Large intestine (tissue), 3 donors: ENCODE measurements around the gene PDE1A. TPM values are rescaled to one million over a fixed set of nuclear protein-coding genes. Genes with fewer than 3 reads are reported as not detected.

Source experiments
- DNase-seq, 2 donors: peaks; one replicate each; pipeline versions ENCODE4 v3.0.0 to v3.0.0-alpha.2; 2013
- H3K27ac ChIP-seq: one replicate; pipeline ENCODE4 v1.5.1; 2013; ENCODE audit warnings: low read length
- H3K27me3 ChIP-seq: 2 replicates; pipeline ENCODE4 v1.6.1; 2013; ENCODE audit warnings: low read length; ENCODE audit not compliant: control insufficient read depth, insufficient read depth
- H3K36me3 ChIP-seq: 2 replicates; pipeline ENCODE4 v1.6.1; 2013; ENCODE audit warnings: low read length; ENCODE audit not compliant: control insufficient read depth, insufficient read depth
- H3K4me1 ChIP-seq: one replicate; pipeline ENCODE4 v1.6.1; 2013; ENCODE audit warnings: low read length; ENCODE audit not compliant: control insufficient read depth, insufficient read depth
- H3K4me3 ChIP-seq: one replicate; pipeline ENCODE4 v1.5.1; 2013; ENCODE audit warnings: low read length
- H3K9me3 ChIP-seq: one replicate; pipeline ENCODE4 v1.6.1; 2013; ENCODE audit warnings: mild to moderate bottlenecking, low read depth, low read length, moderate library complexity; ENCODE audit not compliant: control insufficient read depth
- WGBS: methylation state at CpG from one replicate; pipeline ENCODE4 v1.1.5; 2013; ENCODE audit warnings: low lambda C conversion rate; ENCODE audit not compliant: insufficient coverage; 5-methylcytosine and 5-hydroxymethylcytosine counted together
- polyA plus RNA-seq: library from polyadenylated mRNA; unstranded; fragments of 120-200 nt; gene quantifications from one replicate; pipeline ENCODE4 v1.2.1, GENCODE V29; 2013

The PDE1A gene
- polyA plus RNA-seq, 1 donor: 16.1 TPM

GRCh38 chr2:182248898-182249297, 177.9 kb downstream of the PDE1A start:
- Histone ChIP-seq H3K4me1 (no peaks in the 10 kb centered on the region), H3K4me3 (no peak overlapping the region), H3K36me3 (no peaks in the 10 kb centered on the region), H3K27ac (no peak overlapping the region), H3K9me3 (no peaks in the 10 kb centered on the region), H3K27me3 (no peaks in the 10 kb centered on the region)
- 100% methylated on average over 1 of the region's 2 CpGs for WGBS
- no peak for DNase-seq

- no peak for DNase-seq
- no peaks in the 10 kb centered on the region for H3K4me1 ChIP-seq
- no peak overlapping the region for H3K4me3 ChIP-seq
- whole genome bisulfite sequencing: 100% methylated on average over 1 of the region's 6 CpGs
- H3K27me3 ChIP-seq: no peaks in the 10 kb centered on the region
- H3K36me3 ChIP-seq: no peaks in the 10 kb centered on the region
- no peak overlapping the region for H3K27ac ChIP-seq
- no peaks in the 10 kb centered on the region for H3K9me3 ChIP-seq
These were observed 178.5 kb downstream of the PDE1A start for GRCh38 chr2:182248362-182248761.

- Histone ChIP-seq H3K27ac (no peak overlapping the region), H3K36me3 (no peaks in the 10 kb centered on the region), H3K27me3 (no peaks in the 10 kb centered on the region), H3K4me3 (no peak overlapping the region), H3K4me1 (no peaks in the 10 kb centered on the region), H3K9me3 (no peaks in the 10 kb centered on the region)
- no peak for DNase-seq
- 100% methylated on average over 1 of the region's 1 CpG for WGBS
These were observed 179.0 kb downstream of the PDE1A start for GRCh38 chr2:182247831-182248230.

GRCh38 chr2:182245963-182246362, 180.9 kb downstream of the PDE1A start:
- no peaks in the 10 kb centered on the region for H3K4me1 ChIP-seq
- H3K4me3 ChIP-seq: no peak overlapping the region
- no peak overlapping the region for H3K27ac ChIP-seq
- no peak for DNase-seq
- H3K9me3 ChIP-seq: no peaks in the 10 kb centered on the region
- no peaks in the 10 kb centered on the region for H3K27me3 ChIP-seq
- no peaks in the 10 kb centered on the region for H3K36me3 ChIP-seq

GRCh38 chr2:182242609-182243008, 184.2 kb downstream of the PDE1A start:
- 100% methylated on average over 1 of the region's 5 CpGs for WGBS
- Histone ChIP-seq H3K9me3 (no peaks in the 10 kb centered on the region), H3K27ac (no peak overlapping the region), H3K4me3 (no peak overlapping the region), H3K36me3 (no peaks in the 10 kb centered on the region), H3K27me3 (no peaks in the 10 kb centered on the region), H3K4me1 (no peaks in the 10 kb centered on the region)
- DNase-seq: no peak

- Histone ChIP-seq H3K36me3 (no peaks in the 10 kb centered on the region), H3K27me3 (no peaks in the 10 kb centered on the region), H3K4me3 (no peak overlapping the region), H3K4me1 (no peaks in the 10 kb centered on the region), H3K9me3 (no peaks in the 10 kb centered on the region), H3K27ac (no peak overlapping the region)
- no peak for DNase-seq
- WGBS: 88% methylated on average over 1 of the region's 1 CpG
These were observed 184.9 kb downstream of the PDE1A start for GRCh38 chr2:182241936-182242335.

- Histone ChIP-seq H3K36me3 (no peaks in the 10 kb centered on the region), H3K27me3 (no peaks in the 10 kb centered on the region), H3K9me3 (no peaks in the 10 kb centered on the region), H3K4me3 (no peak overlapping the region), H3K4me1 (no peaks in the 10 kb centered on the region), H3K27ac (no peak overlapping the region)
- 58% methylated on average over 2 of the region's 5 CpGs for WGBS
- DNase-seq: peak; percentile 19 to 67
These were observed 185.9 kb downstream of the PDE1A start for GRCh38 chr2:182240862-182241371.

GRCh38 chr2:182230561-182230960, 196.3 kb downstream of the PDE1A start:
- Histone ChIP-seq H3K9me3 (no peaks in the 10 kb centered on the region), H3K4me1 (no peaks in the 10 kb centered on the region), H3K27ac (no peak overlapping the region), H3K27me3 (no peaks in the 10 kb centered on the region), H3K36me3 (no peaks in the 10 kb centered on the region), H3K4me3 (no peak overlapping the region)
- DNase-seq: no peak

- DNase-seq: no peak
- no peaks in the 10 kb centered on the region for H3K4me1 ChIP-seq
- no peak overlapping the region for H3K27ac ChIP-seq
- no CpG with 5 or more reads among the region's 2 CpGs for WGBS
- H3K36me3 ChIP-seq: no peaks in the 10 kb centered on the region
- no peak overlapping the region for H3K4me3 ChIP-seq
- no peaks in the 10 kb centered on the region for H3K9me3 ChIP-seq
- H3K27me3 ChIP-seq: no peaks in the 10 kb centered on the region
These were observed 197.5 kb downstream of the PDE1A start for GRCh38 chr2:182229297-182229696.

- WGBS: no CpG with 5 or more reads among the region's 2 CpGs
- Histone ChIP-seq H3K4me1 (no peaks in the 10 kb centered on the region), H3K9me3 (no peaks in the 10 kb centered on the region), H3K27ac (no peak overlapping the region), H3K36me3 (no peaks in the 10 kb centered on the region), H3K4me3 (no peak overlapping the region), H3K27me3 (no peaks in the 10 kb centered on the region)
- DNase-seq: no peak
These were observed 198.1 kb downstream of the PDE1A start for GRCh38 chr2:182228741-182229140.

- Histone ChIP-seq H3K4me1 (no peaks in the 10 kb centered on the region), H3K36me3 (no peaks in the 10 kb centered on the region), H3K27me3 (no peaks in the 10 kb centered on the region), H3K9me3 (no peaks in the 10 kb centered on the region), H3K4me3 (no peak overlapping the region), H3K27ac (no peak overlapping the region)
- WGBS: 60% methylated on average over 1 of the region's 2 CpGs
- DNase-seq: no peak
These were observed 198.8 kb downstream of the PDE1A start for GRCh38 chr2:182228073-182228473.
